ENCODE measurements around the gene ATP2A3.

GRCh38 chr17:3922765-3923164 lies 41.5 kb downstream of the ATP2A3 start:
- no peak for TF ChIP-seq CTCF (IDR thresholded peaks at IDR 0.05; ENCODE audit: low read length)
- TF ChIP-seq EZH2 (IDR thresholded peaks at IDR 0.05; ENCODE audit: borderline replicate concordance, low read length): no peak

All from OCI-LY1 (cell line).